IMR-90 (cell line): Measurements from ENCODE around the gene SLX4IP.

Experiments
- BHLHE40 ChIP-seq: fragments of 150-350 bp; IDR thresholded peaks from 2 replicates; pipeline ENCODE4 v1.6.1; 2016; ENCODE audit warnings: mild to moderate bottlenecking, low read depth, low read length
- CEBPB ChIP-seq: IDR thresholded peaks from 2 replicates; pipeline ENCODE4 v1.6.1; 2012; ENCODE audit warnings: low read depth, low read length, improper control_type of control experiment
- CHD1 ChIP-seq: IDR thresholded peaks from 2 replicates; pipeline ENCODE4 v1.6.1; 2012; ENCODE audit warnings: low read depth, low read length, improper control_type of control experiment
- POLR2A ChIP-seq: IDR thresholded peaks from 2 replicates; pipeline ENCODE4 v1.6.1; 2012; ENCODE audit warnings: mild to moderate bottlenecking, low read depth, low read length
- SMC3 ChIP-seq: fragments of 150-350 bp; IDR thresholded peaks from 2 replicates; pipeline ENCODE4 v1.6.1; 2016; ENCODE audit warnings: low read depth, mild to moderate bottlenecking, antibody characterized with exemption, low read length, moderate library complexity
- TF ChIP-seq, protein P1 (sequence below): conservative IDR thresholded peaks from 2 replicates; pipeline ENCODE4 v1.5.1; 2012; ENCODE audit warnings: mild to moderate bottlenecking, low read depth, low read length, improper control_type of control experiment

DNA sequence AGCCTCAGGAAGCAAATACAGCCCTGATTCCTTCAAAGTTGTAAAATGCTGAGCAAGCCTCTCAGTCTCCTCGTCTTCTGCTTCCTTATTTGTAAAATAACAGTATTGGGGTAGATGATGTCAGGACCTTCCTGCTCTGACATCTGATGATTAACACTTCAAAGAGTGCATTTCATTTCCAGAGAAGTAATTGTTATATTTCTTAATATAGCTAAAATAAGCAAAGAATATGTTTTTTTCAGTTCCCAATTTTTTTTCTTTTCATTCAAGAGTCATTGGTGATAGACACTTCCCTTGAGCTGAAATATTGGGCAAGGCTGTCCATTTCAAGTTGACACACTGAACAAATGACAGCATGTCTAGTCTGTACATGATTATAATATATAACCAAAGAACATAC lies 53.4 kb downstream of the SLX4IP start:
- TF ChIP-seq SMC3 (no peak), BHLHE40 (no peak), CHD1 (no peak), CEBPB (no peak), POLR2A (no peak)
- TF ChIP-seq, protein P1, sequence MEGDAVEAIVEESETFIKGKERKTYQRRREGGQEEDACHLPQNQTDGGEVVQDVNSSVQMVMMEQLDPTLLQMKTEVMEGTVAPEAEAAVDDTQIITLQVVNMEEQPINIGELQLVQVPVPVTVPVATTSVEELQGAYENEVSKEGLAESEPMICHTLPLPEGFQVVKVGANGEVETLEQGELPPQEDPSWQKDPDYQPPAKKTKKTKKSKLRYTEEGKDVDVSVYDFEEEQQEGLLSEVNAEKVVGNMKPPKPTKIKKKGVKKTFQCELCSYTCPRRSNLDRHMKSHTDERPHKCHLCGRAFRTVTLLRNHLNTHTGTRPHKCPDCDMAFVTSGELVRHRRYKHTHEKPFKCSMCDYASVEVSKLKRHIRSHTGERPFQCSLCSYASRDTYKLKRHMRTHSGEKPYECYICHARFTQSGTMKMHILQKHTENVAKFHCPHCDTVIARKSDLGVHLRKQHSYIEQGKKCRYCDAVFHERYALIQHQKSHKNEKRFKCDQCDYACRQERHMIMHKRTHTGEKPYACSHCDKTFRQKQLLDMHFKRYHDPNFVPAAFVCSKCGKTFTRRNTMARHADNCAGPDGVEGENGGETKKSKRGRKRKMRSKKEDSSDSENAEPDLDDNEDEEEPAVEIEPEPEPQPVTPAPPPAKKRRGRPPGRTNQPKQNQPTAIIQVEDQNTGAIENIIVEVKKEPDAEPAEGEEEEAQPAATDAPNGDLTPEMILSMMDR: no peak
